Suprapubic skin (tissue), 4 donors: Measurements from ENCODE around the gene ATXN1.

Source experiments
- POLR2A ChIP-seq, 2 donors: fragments of 450-650 bp; IDR thresholded peaks; one replicate each; pipeline ENCODE4 v1.6.1; 2017; ENCODE audit warnings: antibody characterized with exemption in 2 of 2, mild to moderate bottlenecking in 2 of 2, moderate library complexity in 2 of 2
- POLR2AphosphoS5 ChIP-seq, 3 donors: sonication (generic); formaldehyde crosslinking; IDR thresholded peaks; one replicate each; pipeline ENCODE4 v1.6.1; 2017; ENCODE audit warnings: antibody characterized with exemption in 3 of 3
- TF ChIP-seq, protein P1 (sequence below), 2 donors: fragments of 200-600 bp in 1 of 2; fragments of 450-650 bp in 1 of 2; sonication (generic) in 1 of 2; IDR thresholded peaks; one replicate each; pipeline ENCODE4 v1.5.1; 2016 to 2019; ENCODE audit warnings: antibody characterized with exemption in 2 of 2, mild to moderate bottlenecking in 1 of 2, moderate library complexity in 1 of 2

DNA sequence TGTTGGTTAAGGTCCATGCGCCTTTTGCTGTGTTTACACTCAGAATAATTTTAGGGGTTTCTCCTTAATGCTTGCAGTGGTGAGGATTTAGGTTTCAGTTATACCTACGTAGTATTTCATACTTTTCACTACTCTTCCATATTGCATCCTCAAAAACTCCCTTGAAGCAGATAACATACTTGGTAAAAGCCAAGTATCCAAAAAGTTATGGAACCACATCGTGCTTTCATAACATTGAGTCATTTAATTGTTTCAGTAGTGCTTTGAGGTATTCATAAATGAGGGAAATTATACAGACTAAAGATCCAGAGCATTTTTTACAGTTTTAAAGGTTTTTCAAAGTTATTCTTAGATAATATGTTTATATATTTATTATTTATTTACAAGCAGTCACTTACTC, 4.0 kb upstream of the ATXN1 start:
- TF ChIP-seq, protein P1, sequence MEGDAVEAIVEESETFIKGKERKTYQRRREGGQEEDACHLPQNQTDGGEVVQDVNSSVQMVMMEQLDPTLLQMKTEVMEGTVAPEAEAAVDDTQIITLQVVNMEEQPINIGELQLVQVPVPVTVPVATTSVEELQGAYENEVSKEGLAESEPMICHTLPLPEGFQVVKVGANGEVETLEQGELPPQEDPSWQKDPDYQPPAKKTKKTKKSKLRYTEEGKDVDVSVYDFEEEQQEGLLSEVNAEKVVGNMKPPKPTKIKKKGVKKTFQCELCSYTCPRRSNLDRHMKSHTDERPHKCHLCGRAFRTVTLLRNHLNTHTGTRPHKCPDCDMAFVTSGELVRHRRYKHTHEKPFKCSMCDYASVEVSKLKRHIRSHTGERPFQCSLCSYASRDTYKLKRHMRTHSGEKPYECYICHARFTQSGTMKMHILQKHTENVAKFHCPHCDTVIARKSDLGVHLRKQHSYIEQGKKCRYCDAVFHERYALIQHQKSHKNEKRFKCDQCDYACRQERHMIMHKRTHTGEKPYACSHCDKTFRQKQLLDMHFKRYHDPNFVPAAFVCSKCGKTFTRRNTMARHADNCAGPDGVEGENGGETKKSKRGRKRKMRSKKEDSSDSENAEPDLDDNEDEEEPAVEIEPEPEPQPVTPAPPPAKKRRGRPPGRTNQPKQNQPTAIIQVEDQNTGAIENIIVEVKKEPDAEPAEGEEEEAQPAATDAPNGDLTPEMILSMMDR (IDR thresholded peaks at IDR 0.05), result no peak
- TF ChIP-seq POLR2A (IDR thresholded peaks at IDR 0.05) (no peak), POLR2AphosphoS5 (IDR thresholded peaks at IDR 0.05) (no peak)
